LNCaP clone FGC (cell line): Measurements from ENCODE around the gene SORBS2.

ENCODE experiments used
- DNase-seq: peaks from one replicate; pipeline ENCODE4 v3.0.0-alpha.2; 2011; ENCODE audit warnings: low read depth
- H3K4me3 ChIP-seq: 2 replicates; pipeline ENCODE4 v1.5.1; 2011; ENCODE audit warnings: mild to moderate bottlenecking, low read depth, low read length, control low read depth
- TF ChIP-seq, protein P1 (sequence below): IDR thresholded peaks from 2 replicates; pipeline ENCODE4 v1.5.1; 2012; ENCODE audit warnings: mild to moderate bottlenecking; ENCODE audit not compliant: control insufficient read depth, insufficient read depth; ENCODE audit errors: extremely low read depth

The SORBS2 gene

GRCh38 chr4:185786422-185786821 is 25.6 kb downstream of the SORBS2 start:
- DNase-seq = no peak
- TF ChIP-seq, protein P1, sequence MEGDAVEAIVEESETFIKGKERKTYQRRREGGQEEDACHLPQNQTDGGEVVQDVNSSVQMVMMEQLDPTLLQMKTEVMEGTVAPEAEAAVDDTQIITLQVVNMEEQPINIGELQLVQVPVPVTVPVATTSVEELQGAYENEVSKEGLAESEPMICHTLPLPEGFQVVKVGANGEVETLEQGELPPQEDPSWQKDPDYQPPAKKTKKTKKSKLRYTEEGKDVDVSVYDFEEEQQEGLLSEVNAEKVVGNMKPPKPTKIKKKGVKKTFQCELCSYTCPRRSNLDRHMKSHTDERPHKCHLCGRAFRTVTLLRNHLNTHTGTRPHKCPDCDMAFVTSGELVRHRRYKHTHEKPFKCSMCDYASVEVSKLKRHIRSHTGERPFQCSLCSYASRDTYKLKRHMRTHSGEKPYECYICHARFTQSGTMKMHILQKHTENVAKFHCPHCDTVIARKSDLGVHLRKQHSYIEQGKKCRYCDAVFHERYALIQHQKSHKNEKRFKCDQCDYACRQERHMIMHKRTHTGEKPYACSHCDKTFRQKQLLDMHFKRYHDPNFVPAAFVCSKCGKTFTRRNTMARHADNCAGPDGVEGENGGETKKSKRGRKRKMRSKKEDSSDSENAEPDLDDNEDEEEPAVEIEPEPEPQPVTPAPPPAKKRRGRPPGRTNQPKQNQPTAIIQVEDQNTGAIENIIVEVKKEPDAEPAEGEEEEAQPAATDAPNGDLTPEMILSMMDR = no peak

DNA sequence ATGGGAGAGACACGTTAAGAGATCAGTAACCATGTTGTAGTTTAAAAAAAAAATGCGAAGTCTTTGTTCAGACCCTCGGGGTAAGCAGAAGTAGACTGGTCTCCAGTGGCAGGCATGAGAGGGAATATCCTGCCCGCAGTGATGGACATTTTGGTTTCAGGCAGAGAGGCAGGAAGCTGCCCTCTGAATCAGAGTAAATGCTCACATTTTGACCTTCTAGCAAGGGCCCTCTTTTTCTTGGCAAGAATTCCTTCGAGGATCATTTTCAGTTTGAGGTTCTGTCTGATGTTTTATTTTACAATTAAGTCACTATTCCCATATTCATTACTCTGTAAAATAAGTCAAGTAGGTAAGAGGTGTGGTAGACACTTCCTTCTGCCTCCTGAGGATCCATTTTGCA is 28.4 kb downstream of the SORBS2 start:
- H3K4me3 ChIP-seq = no peak overlapping the region
- TF ChIP-seq, protein P1 = no peak
- DNase-seq = no peak

More at GRCh38 chr4:185786422-185786821, 25.6 kb downstream of the SORBS2 start:
- H3K4me3 ChIP-seq = no peak overlapping the region

DNA sequence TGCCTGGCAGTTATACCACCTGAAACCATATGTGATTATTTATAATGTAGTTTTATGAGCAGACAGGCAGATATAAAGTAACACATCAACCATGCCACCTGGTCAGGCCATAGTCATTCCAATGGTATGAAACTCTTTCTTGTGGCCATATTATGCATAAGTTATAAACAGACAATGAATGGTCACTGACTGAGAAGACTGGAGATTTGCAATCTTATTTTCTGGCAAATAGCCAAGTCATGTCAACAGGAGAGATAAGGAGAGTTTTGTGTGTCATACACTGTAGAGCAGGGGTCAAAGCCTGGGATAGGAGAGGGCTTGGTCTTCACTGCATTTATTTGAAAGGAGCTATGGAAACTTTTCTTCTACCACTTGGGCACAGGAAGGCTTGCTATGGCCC is 29.5 kb downstream of the SORBS2 start:
- TF ChIP-seq, protein P1 = no peak
- H3K4me3 ChIP-seq = no peak overlapping the region
- no peak for DNase-seq

GRCh38 chr4:185781555-185782215 is 30.3 kb downstream of the SORBS2 start:
- DNase-seq = no peak
- H3K4me3 ChIP-seq = no peak overlapping the region
- TF ChIP-seq, protein P1 = no peak

GRCh38 chr4:185780472-185780871 is 31.5 kb downstream of the SORBS2 start:
- no peak for DNase-seq
- no peak overlapping the region for H3K4me3 ChIP-seq
- TF ChIP-seq, protein P1 = no peak

- DNase-seq = no peak
- TF ChIP-seq, protein P1 = no peak
- no peak overlapping the region for H3K4me3 ChIP-seq
Measured at GRCh38 chr4:185779517-185779916, 32.5 kb downstream of the SORBS2 start.

DNA sequence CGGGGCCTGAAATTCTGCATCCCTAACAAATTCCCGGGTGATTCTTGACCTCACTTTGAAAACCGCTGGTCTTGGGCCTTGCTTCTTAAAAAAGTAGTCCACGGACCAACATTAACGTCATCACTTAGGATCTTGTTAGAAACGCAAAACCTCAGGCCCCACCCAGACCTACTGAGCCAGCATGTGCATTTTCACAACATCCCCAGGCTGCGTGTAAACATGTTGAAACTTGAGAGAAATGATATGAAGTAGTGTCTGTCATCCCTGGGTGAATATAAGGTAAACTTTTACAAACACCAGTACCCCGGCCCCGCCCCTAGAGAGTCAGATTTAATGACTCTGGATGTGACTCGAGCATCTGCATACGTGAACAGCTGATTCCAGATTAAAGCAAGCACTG is 33.7 kb downstream of the SORBS2 start:
- TF ChIP-seq, protein P1 = no peak
- no peak for DNase-seq
- no peak overlapping the region for H3K4me3 ChIP-seq
